Neuronal stem cell (in vitro differentiated cells): ENCODE data around the gene AEBP2.
"Not testable (repeated sequence)": the region's sequence is repeated elsewhere in the genome, so short reads cannot be mapped to it uniquely, and the experiment has no call there.

Experiments used
- DNase-seq: peaks from one replicate; pipeline ENCODE4 v3.0.0-alpha.2; 2013; ENCODE audit warnings: low spot score
- H2AFZ ChIP-seq: one replicate; pipeline ENCODE4 v1.6.1; 2013; ENCODE audit warnings: mild to moderate bottlenecking, low read length, inconsistent platforms
- H2AK5ac ChIP-seq: 2 replicates; pipeline ENCODE4 v1.6.1; 2013; ENCODE audit warnings: low read depth, mild to moderate bottlenecking, inconsistent platforms, low read length, moderate library complexity, mixed read lengths
- H2BK120ac ChIP-seq: 2 replicates; pipeline ENCODE4 v1.6.1; 2013; ENCODE audit warnings: low read depth, mild to moderate bottlenecking, inconsistent platforms, low read length, moderate library complexity, mixed read lengths
- H2BK12ac ChIP-seq: one replicate; pipeline ENCODE4 v1.6.1; 2013; ENCODE audit warnings: low read length, inconsistent platforms
- H2BK15ac ChIP-seq: 2 replicates; pipeline ENCODE4 v1.6.1; 2013; ENCODE audit warnings: mild to moderate bottlenecking, low read length, inconsistent platforms, mixed read lengths
- H2BK5ac ChIP-seq: one replicate; pipeline ENCODE4 v1.6.1; 2013; ENCODE audit warnings: inconsistent platforms, mild to moderate bottlenecking, low read length, moderate library complexity
- H3K14ac ChIP-seq: one replicate; pipeline ENCODE4 v1.6.1; 2013; ENCODE audit warnings: low read length, inconsistent platforms
- H3K18ac ChIP-seq: 2 replicates; pipeline ENCODE4 v1.6.1; 2013; ENCODE audit warnings: low read length, inconsistent platforms
- H3K23ac ChIP-seq: 2 replicates; pipeline ENCODE4 v1.6.1; 2013; ENCODE audit warnings: low read depth, mild to moderate bottlenecking, mixed read lengths, low read length, inconsistent platforms; ENCODE audit not compliant: poor library complexity
- H3K27ac ChIP-seq: replicated peaks from 3 replicates; pipeline ENCODE4 v1.5.1; 2013; ENCODE audit warnings: low read length, inconsistent platforms
- H3K27me3 ChIP-seq, 3 experiments: 2 replicates each; pipeline ENCODE4 v1.6.1; 2013; ENCODE audit warnings: low read length in 3 of 3, mild to moderate bottlenecking in 2 of 3, inconsistent platforms in 1 of 3, low read depth in 1 of 3, mixed read lengths in 1 of 3, moderate library complexity in 1 of 3; ENCODE audit not compliant: control insufficient read depth in 3 of 3, insufficient read depth in 3 of 3
- H3K36me3 ChIP-seq, 2 donors: replicated peaks in 1 of 2; 2 replicates each; pipeline ENCODE4 v1.6.1; 2013; ENCODE audit warnings: low read length in 2 of 2; ENCODE audit not compliant: control insufficient read depth in 2 of 2, insufficient read depth in 2 of 2
- H3K4ac ChIP-seq: 2 replicates; pipeline ENCODE4 v1.6.1; 2013; ENCODE audit warnings: inconsistent platforms, mild to moderate bottlenecking, low read length, moderate library complexity
- H3K4me1 ChIP-seq, 2 donors: 1 replicate in 1 of 2; 2 replicates in 1 of 2; pipeline ENCODE4 v1.6.1; 2013; ENCODE audit warnings: low read length in 2 of 2, low read depth in 1 of 2; ENCODE audit not compliant: control insufficient read depth in 2 of 2, insufficient read depth in 1 of 2
- H3K4me2 ChIP-seq: one replicate; pipeline ENCODE4 v1.6.1; 2013; ENCODE audit warnings: mild to moderate bottlenecking, low read length, inconsistent platforms; ENCODE audit not compliant: insufficient read depth, poor library complexity, severe bottlenecking
- H3K4me3 ChIP-seq, 2 donors: 2 replicates each; pipeline ENCODE4 v1.5.1; 2013; ENCODE audit warnings: low read length in 2 of 2, mild to moderate bottlenecking in 2 of 2, inconsistent platforms in 1 of 2, moderate library complexity in 1 of 2
- H3K79me1 ChIP-seq: one replicate; pipeline ENCODE4 v1.6.1; 2013; ENCODE audit warnings: low read depth, mild to moderate bottlenecking, inconsistent platforms, low read length, moderate library complexity
- H3K9ac ChIP-seq: one replicate; pipeline ENCODE4 v1.6.1; 2013; ENCODE audit warnings: mild to moderate bottlenecking, low read depth, low read length, inconsistent platforms; ENCODE audit not compliant: poor library complexity
- H3K9me3 ChIP-seq, 2 donors: replicated peaks in 1 of 2; 2 replicates each; pipeline versions ENCODE3 to v1.6.1; 2013; ENCODE audit warnings: low read length in 2 of 2, mild to moderate bottlenecking in 2 of 2, inconsistent platforms in 1 of 2, low read depth in 1 of 2, mixed read lengths in 1 of 2, moderate library complexity in 1 of 2; ENCODE audit not compliant: control insufficient read depth in 2 of 2, insufficient read depth in 1 of 2
- H4K8ac ChIP-seq: one replicate; pipeline ENCODE4 v1.6.1; 2013; ENCODE audit warnings: low read depth, mild to moderate bottlenecking, inconsistent platforms, low read length, moderate library complexity
- H4K91ac ChIP-seq: one replicate; pipeline ENCODE4 v1.6.1; 2013; ENCODE audit warnings: low read length, low read depth, mild to moderate bottlenecking, inconsistent platforms; ENCODE audit not compliant: poor library complexity
- WGBS, 2 donors: extraction: QIAGEN DNeasy Blood & Tissue Kit; methylation state at CpG; one replicate each; pipeline ENCODE4 v1.1.7; 2013; ENCODE audit warnings: missing lambda C conversion rate in 2 of 2, mixed read lengths in 1 of 2; ENCODE audit not compliant: insufficient read length in 2 of 2, insufficient replicate concordance in 1 of 2; ENCODE audit errors: extremely low coverage in 2 of 2; 5-methylcytosine and 5-hydroxymethylcytosine counted together

AEBP2 gene

DNA sequence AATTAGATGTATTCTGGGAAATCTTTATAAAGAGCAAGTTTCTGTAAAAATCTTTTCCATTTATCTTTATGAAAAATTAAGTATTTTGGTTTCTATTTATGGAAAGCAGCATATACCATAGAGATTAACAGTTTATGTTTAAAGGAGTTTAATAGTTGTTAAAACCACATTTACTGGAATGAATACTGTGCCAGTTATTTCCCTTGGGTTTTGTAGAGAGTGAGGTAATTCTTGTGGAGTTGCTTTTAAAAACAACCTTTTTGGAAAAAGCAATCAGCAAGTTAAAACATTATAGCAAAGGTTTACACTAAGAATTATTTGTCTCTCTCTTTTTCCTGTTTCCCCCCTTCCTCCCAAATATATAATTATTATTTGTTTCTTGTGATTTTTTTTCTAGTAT lies 34.9 kb downstream of the AEBP2 start:
- Histone ChIP-seq H3K27ac (no peak overlapping the region), H3K9ac (no peak overlapping the region), H3K9me3 (peaks cover 2 to 19% of the 10 kb centered on the region in 2 donors), H3K18ac (no peak overlapping the region), H2AFZ (no peak overlapping the region), H4K8ac (no peak overlapping the region), H3K4me2 (no peak overlapping the region), H2BK5ac (no peak overlapping the region), H3K79me1 (peaks cover 6% of the 10 kb centered on the region), H3K36me3 (peaks cover 5 to 97% of the 10 kb centered on the region in 2 donors), H3K23ac (no peak overlapping the region), H2BK12ac (no peak overlapping the region), H3K14ac (no peak overlapping the region), H3K27me3 (no peaks in the 10 kb centered on the region), H4K91ac (no peak overlapping the region), H3K4me3 (no peak overlapping the region), H3K4me1 (no peaks in the 10 kb centered on the region), H2BK15ac (no peak overlapping the region), H2AK5ac (no peak overlapping the region), H3K4ac (no peak overlapping the region), H2BK120ac (no peak overlapping the region)
- no peak for DNase-seq

DNA sequence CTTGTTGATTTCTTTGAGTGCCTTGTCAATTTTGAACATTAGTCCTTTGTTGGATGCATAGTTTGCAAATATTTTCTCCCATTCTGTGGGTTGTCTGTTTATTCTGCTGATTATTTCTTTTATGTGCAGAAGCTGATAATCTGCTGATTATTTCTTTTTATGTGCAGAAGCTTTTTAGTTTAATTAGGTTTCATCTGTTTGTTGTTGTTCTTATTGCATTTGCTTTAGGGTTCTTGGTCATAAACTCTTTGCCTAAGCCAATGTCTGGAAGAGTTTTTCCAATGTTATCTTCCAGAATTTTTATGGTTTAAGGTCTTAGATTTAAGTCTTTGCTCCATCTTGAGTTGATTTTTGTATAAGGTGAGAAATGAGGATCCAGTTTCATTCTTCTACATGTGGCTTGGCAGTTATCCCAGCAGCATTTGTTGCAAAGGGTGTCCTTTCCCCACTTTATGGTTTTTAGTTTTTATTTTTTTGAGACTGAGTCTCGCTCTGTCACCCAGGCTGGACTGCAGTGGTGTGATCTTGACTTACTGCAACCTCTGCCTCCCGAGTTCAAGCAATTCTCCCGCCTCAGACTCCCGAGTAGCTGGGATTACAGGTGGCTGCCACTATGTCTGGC lies 36.7 kb downstream of the AEBP2 start:
- H3K4ac ChIP-seq, H2BK15ac ChIP-seq, H2BK5ac ChIP-seq, H3K9ac ChIP-seq, H4K91ac ChIP-seq, H3K23ac ChIP-seq, H2BK12ac ChIP-seq, H2AK5ac ChIP-seq, H3K27me3 ChIP-seq, H3K18ac ChIP-seq, H3K4me2 ChIP-seq, H3K27ac ChIP-seq, DNase-seq, H3K4me3 ChIP-seq, H2AFZ ChIP-seq, H3K14ac ChIP-seq, H4K8ac ChIP-seq, H3K79me1 ChIP-seq, H2BK120ac ChIP-seq, H3K4me1 ChIP-seq: not testable (repeated sequence)
- H3K36me3 ChIP-seq = peaks cover 3 to 97% of the 10 kb centered on the region in 2 donors
- WGBS, 2 donors = no CpG with 5 or more reads among the region's 4 CpGs
- H3K9me3 ChIP-seq = peaks cover 2 to 36% of the 10 kb centered on the region in 2 donors

DNA sequence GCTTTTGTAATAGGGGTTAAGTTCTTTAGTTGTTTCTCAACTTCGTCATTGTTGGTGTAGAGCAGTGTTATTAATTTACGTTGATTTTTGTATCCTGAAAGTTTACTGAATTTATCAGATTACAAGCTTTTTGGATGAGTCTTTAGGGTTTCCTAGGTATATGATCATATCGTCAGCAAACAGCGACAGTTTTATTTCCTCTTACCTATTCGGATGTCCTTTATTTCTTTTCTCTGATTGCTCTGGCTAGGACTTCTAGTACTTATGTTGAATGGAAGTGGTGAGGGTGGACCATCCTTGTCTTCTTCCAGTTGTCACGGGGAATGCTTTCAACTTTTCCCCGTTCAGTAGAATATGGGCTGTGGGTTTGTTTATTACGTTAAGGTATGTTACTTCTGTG lies 37.8 kb downstream of the AEBP2 start:
- Histone ChIP-seq H2BK5ac (no peak overlapping the region), H3K4ac (no peak overlapping the region), H3K4me2 (no peak overlapping the region), H3K79me1 (peaks cover 2% of the 10 kb centered on the region), H2AFZ (no peak overlapping the region), H3K9ac (no peak overlapping the region), H3K14ac (no peak overlapping the region), H4K91ac (no peak overlapping the region), H4K8ac (no peak overlapping the region), H2AK5ac (no peak overlapping the region), H2BK15ac (no peak overlapping the region), H3K9me3 (peaks cover 2 to 45% of the 10 kb centered on the region in 2 donors), H3K18ac (no peak overlapping the region), H2BK12ac (no peak overlapping the region), H3K4me1 (no peaks in the 10 kb centered on the region), H2BK120ac (no peak overlapping the region), H3K23ac (no peak overlapping the region), H3K36me3 (peaks cover 3 to 97% of the 10 kb centered on the region in 2 donors), H3K27me3 (no peaks in the 10 kb centered on the region), H3K4me3 (no peak overlapping the region), H3K27ac (no peak overlapping the region)
- no peak for DNase-seq
- no CpG with 5 or more reads among the region's 8 CpGs for WGBS, 2 donors

DNA sequence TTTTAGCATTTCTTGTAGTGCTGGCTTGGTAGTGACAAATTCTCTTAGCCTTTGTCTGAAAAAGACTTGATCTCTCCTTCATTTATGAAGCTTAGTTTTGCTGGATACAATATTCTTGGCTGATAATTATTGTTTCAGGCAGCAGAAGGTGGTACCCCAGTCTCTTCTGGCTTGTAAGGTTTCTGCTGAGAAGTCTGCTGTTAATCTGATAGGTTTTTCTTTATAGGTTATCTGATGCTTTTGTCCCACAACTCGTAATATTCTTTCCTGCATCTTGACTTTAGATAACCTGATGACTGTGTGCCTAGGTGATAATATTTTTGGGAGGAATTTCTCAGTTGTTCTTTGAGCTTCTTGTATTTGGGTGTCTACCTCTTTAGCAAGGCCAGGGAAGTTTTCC lies 41.2 kb downstream of the AEBP2 start:
- Histone ChIP-seq H4K8ac (no peak overlapping the region), H3K4me1 (peaks cover 0 to 5% of the 10 kb centered on the region in 2 donors), H2BK15ac (no peak overlapping the region), H2AFZ (no peak overlapping the region), H3K9me3 (peaks cover 2 to 45% of the 10 kb centered on the region in 2 donors), H4K91ac (no peak overlapping the region), H3K27me3 (no peaks in the 10 kb centered on the region), H3K14ac (no peak overlapping the region), H3K4me3 (no peak overlapping the region), H2AK5ac (no peak overlapping the region), H2BK12ac (no peak overlapping the region), H3K36me3 (peaks cover 3 to 92% of the 10 kb centered on the region in 2 donors), H2BK5ac (no peak overlapping the region), H2BK120ac (no peak overlapping the region), H3K4me2 (no peak overlapping the region), H3K23ac (no peak overlapping the region), H3K4ac (no peak overlapping the region), H3K27ac (no peak overlapping the region), H3K18ac (no peak overlapping the region), H3K9ac (no peak overlapping the region), H3K79me1 (peaks cover 13% of the 10 kb centered on the region)
- WGBS, 2 donors = no CpG with 5 or more reads among the region's 1 CpG
- no peak for DNase-seq
